Stimulated activated CD4-positive, alpha-beta T cell treated with anti-CD3 and anti-CD28 coated beads, Interleukin-15, amount 100 ng/mL, for 1 hour (primary cell): ENCODE measurements around the gene SPINK8.
"Not testable (repeated sequence)": the region's sequence is repeated elsewhere in the genome, so short reads cannot be mapped to it uniquely, and the experiment has no call there.

ENCODE experiments used
- DNase-seq, 2 donors: peaks; one replicate each; pipeline ENCODE4 v3.0.0-alpha.2; 2020; ENCODE audit warnings: low read depth in 1 of 2, low spot score in 1 of 2

The SPINK8 gene

GRCh38 chr3:48333346-48334245 lies at the start of gene SPINK8:
SPINK8 (minus strand) TSS chr3:48333661; CDS start chr3:48328341, 5,320 bp downstream.
- not testable (repeated sequence) for DNase-seq

GRCh38 chr3:48372862-48373435 lies 39.5 kb upstream of the SPINK8 start:
- no peak for DNase-seq

- DNase-seq, result no peak
Measured at GRCh38 chr3:48372377-48372770, 38.9 kb upstream of the SPINK8 start.

- no peak for DNase-seq
Measured at GRCh38 chr3:48371651-48372376, 38.4 kb upstream of the SPINK8 start, which contains the start of gene FBXW12. FBXW12 (plus strand) TSS chr3:48372219; CDS start chr3:48372768, 549 bp downstream.

- no peak for DNase-seq
Measured at GRCh38 chr3:48370333-48370713, 36.9 kb upstream of the SPINK8 start.

GRCh38 chr3:48369693-48370332 lies 36.4 kb upstream of the SPINK8 start:
- no peak for DNase-seq

GRCh38 chr3:48367201-48367600 lies 33.7 kb upstream of the SPINK8 start:
- DNase-seq, result no peak

GRCh38 chr3:48364840-48365239 lies 31.4 kb upstream of the SPINK8 start:
- no peak for DNase-seq

GRCh38 chr3:48361928-48362327 lies 28.5 kb upstream of the SPINK8 start:
- no peak for DNase-seq

GRCh38 chr3:48356419-48356818 lies 23.0 kb upstream of the SPINK8 start:
- no peak for DNase-seq

- no peak for DNase-seq
Measured at GRCh38 chr3:48353987-48354386, 20.5 kb upstream of the SPINK8 start.

- DNase-seq, result no peak
Measured at GRCh38 chr3:48352546-48352945, 19.1 kb upstream of the SPINK8 start.

- no peak for DNase-seq
Measured at GRCh38 chr3:48347500-48347899, 14.0 kb upstream of the SPINK8 start.

GRCh38 chr3:48345946-48346572 lies 12.6 kb upstream of the SPINK8 start:
- DNase-seq, result no peak

GRCh38 chr3:48344867-48345507 lies 11.5 kb upstream of the SPINK8 start:
- no peak for DNase-seq

GRCh38 chr3:48343432-48343831 lies 10.0 kb upstream of the SPINK8 start:
- DNase-seq, result no peak

- DNase-seq, result no peak
Measured at GRCh38 chr3:48338635-48339034, 5.2 kb upstream of the SPINK8 start.

GRCh38 chr3:48337536-48337935 lies 4.1 kb upstream of the SPINK8 start:
- not testable (repeated sequence) for DNase-seq

GRCh38 chr3:48335286-48335685 lies 1.8 kb upstream of the SPINK8 start:
- DNase-seq, result not testable (repeated sequence)

- no peak for DNase-seq
Measured at GRCh38 chr3:48334605-48335004, 1.1 kb upstream of the SPINK8 start.
